ENCODE results near the gene ASGR1. TPM values are rescaled to one million over a fixed set of nuclear protein-coding genes. Genes with fewer than 3 reads are reported as not detected.
A peak's percentile ranks its signal among the peaks of the same experiment; 100 is the strongest.

Gene ASGR1
- total RNA-seq, 4 donors from 2014 or later, result 0.21 to 1.5 (median 0.59) TPM; not detected in 1

GRCh38 chr17:7215652-7216180 lies 36.5 kb upstream of the ASGR1 start:
- TF ChIP-seq CTCF (IDR thresholded peaks at IDR 0.05) (no peak), EP300 (IDR thresholded peaks at IDR 0.05) (no peak), POLR2A (IDR thresholded peaks at IDR 0.05) (no peak)
- 3 to 13% methylated on average over 7 to 10 of the region's 10 CpGs for WGBS, 2 donors

GRCh38 chr17:7215136-7215638 lies 36.0 kb upstream of the ASGR1 start:
- 13 to 16% methylated on average over 8 to 9 of the region's 9 CpGs for WGBS, 2 donors
- TF ChIP-seq EP300 (IDR thresholded peaks at IDR 0.05) (no peak), CTCF (IDR thresholded peaks at IDR 0.05) (no peak), POLR2A (IDR thresholded peaks at IDR 0.05) (no peak)
- peak in 1 of 2 donors; percentile 94 for DNase-seq (ENCODE audit: low spot score in 2 of 2)
- Histone ChIP-seq H3K27me3 (peaks cover 0 to 11% of the 10 kb centered on the region in 2 donors), H3K27ac (peak overlapping the region in 3 of 4 donors; percentile 51 to 98 (median 97)), H3K9me3 (no peaks in the 10 kb centered on the region), H3K4me1 (peaks cover 0 to 66% (median 31%) of the 10 kb centered on the region in 4 donors), H3K4me3 (peak overlapping the region in 2 of 4 donors; percentile 45 to 54), H3K36me3 (no peaks in the 10 kb centered on the region)

More at GRCh38 chr17:7215652-7216180, 36.5 kb upstream of the ASGR1 start:
- Histone ChIP-seq H3K27ac (peak overlapping the region in 3 of 4 donors; percentile 51 to 98 (median 97)), H3K36me3 (no peaks in the 10 kb centered on the region), H3K4me3 (peak overlapping the region in 1 of 4 donors; percentile 54), H3K9me3 (no peaks in the 10 kb centered on the region), H3K27me3 (peaks cover 0 to 11% of the 10 kb centered on the region in 2 donors), H3K4me1 (peaks cover 0 to 71% (median 35%) of the 10 kb centered on the region in 4 donors)
- DNase-seq (ENCODE audit: low spot score in 2 of 2), result no peak

GRCh38 chr17:7214300-7215135 lies 35.3 kb upstream of the ASGR1 start:
- Histone ChIP-seq H3K4me3 (peak overlapping the region; percentile 28 to 54 (median 41)), H3K27ac (peak overlapping the region; percentile 11 to 98 (median 74)), H3K4me1 (peaks cover 0 to 64% (median 31%) of the 10 kb centered on the region in 4 donors), H3K9me3 (no peaks in the 10 kb centered on the region), H3K36me3 (no peaks in the 10 kb centered on the region), H3K27me3 (peaks cover 0 to 11% of the 10 kb centered on the region in 2 donors)
- DNase-seq (ENCODE audit: low spot score in 2 of 2), result peak; percentile 94 to 96
- WGBS, 2 donors, result 1% methylated on average over 41 to 45 of the region's 45 CpGs
- TF ChIP-seq POLR2A (IDR thresholded peaks at IDR 0.05) (no peak), CTCF (IDR thresholded peaks at IDR 0.05) (peak in 4 of 5 experiments; percentile 55 to 63 (median 61)), EP300 (IDR thresholded peaks at IDR 0.05) (peak; percentile 38 to 45)

- peak overlapping the region in 3 of 4 donors; percentile 51 to 98 (median 97) for H3K27ac ChIP-seq
- peak in 1 of 2 donors; percentile 55 for DNase-seq (ENCODE audit: low spot score in 2 of 2)
Observed at GRCh38 chr17:7213895-7214299, 34.7 kb upstream of the ASGR1 start.

More at GRCh38 chr17:7213895-7214299, 34.7 kb upstream of the ASGR1 start:
- Histone ChIP-seq H3K27me3 (peaks cover 0 to 11% of the 10 kb centered on the region in 2 donors), H3K4me3 (peak overlapping the region; percentile 28 to 54 (median 41)), H3K9me3 (no peaks in the 10 kb centered on the region), H3K4me1 (peaks cover 0 to 58% (median 28%) of the 10 kb centered on the region in 4 donors), H3K36me3 (no peaks in the 10 kb centered on the region)
- peak in 1 of 5 experiments; percentile 14 for TF ChIP-seq CTCF (IDR thresholded peaks at IDR 0.05)
- no peak for TF ChIP-seq EP300 (IDR thresholded peaks at IDR 0.05)
- TF ChIP-seq POLR2A (IDR thresholded peaks at IDR 0.05), result no peak
- 5% methylated on average over 15 of the region's 15 CpGs for WGBS, 2 donors
